Kasumi-1 (cell line): ENCODE data around the gene DHRS4.
A peak's percentile ranks its signal among the peaks of the same experiment; 100 is the strongest.
"Not testable (repeated sequence)": the region's sequence is repeated elsewhere in the genome, so short reads cannot be mapped to it uniquely, and the experiment has no call there.

ENCODE experiments used
- DNase-seq, 2 experiments: peaks; one replicate each; lab custom pipeline; 2025; lab: John Stamatoyannopoulos, UW

The DHRS4 gene

GRCh38 chr14:23984891-23985602 lies 31.5 kb downstream of the DHRS4 start:
- no peak for DNase-seq

GRCh38 chr14:23988223-23988606 lies 34.6 kb downstream of the DHRS4 start:
- not testable (repeated sequence) for DNase-seq

GRCh38 chr14:23988607-23989363 lies 35.2 kb downstream of the DHRS4 start, which contains the start of gene DHRS4L2:
Gene DHRS4L2, plus strand, starts transcription at chr14:23988929. Its CDS starts 19 bp downstream, at chr14:23988948.
- peak; percentile 79 to 86 for DNase-seq

GRCh38 chr14:23989734-23990445 lies 36.3 kb downstream of the DHRS4 start:
- not testable (repeated sequence) for DNase-seq

GRCh38 chr14:23990961-23991360 lies 37.4 kb downstream of the DHRS4 start:
- DNase-seq = not testable (repeated sequence)

- DNase-seq = not testable (repeated sequence)
These were observed 39.5 kb downstream of the DHRS4 start for GRCh38 chr14:23993042-23993441.

GRCh38 chr14:23996009-23996408 lies 42.4 kb downstream of the DHRS4 start:
- DNase-seq = not testable (repeated sequence)

GRCh38 chr14:23996825-23997224 lies 43.3 kb downstream of the DHRS4 start:
- not testable (repeated sequence) for DNase-seq

- not testable (repeated sequence) for DNase-seq
These were observed 46.1 kb downstream of the DHRS4 start for GRCh38 chr14:23999640-24000039.

GRCh38 chr14:24001078-24001477 lies 47.5 kb downstream of the DHRS4 start:
- DNase-seq = not testable (repeated sequence)

- peak; percentile 25 to 51 for DNase-seq
These were observed 48.1 kb downstream of the DHRS4 start for GRCh38 chr14:24001679-24002078.

GRCh38 chr14:24006471-24006816 lies 52.9 kb downstream of the DHRS4 start:
- not testable (repeated sequence) for DNase-seq

- not testable (repeated sequence) for DNase-seq
These were observed 53.5 kb downstream of the DHRS4 start for GRCh38 chr14:24006817-24007652.

- DNase-seq = no peak
These were observed 57.5 kb downstream of the DHRS4 start for GRCh38 chr14:24011051-24011450.

GRCh38 chr14:24012726-24013273 lies 59.2 kb downstream of the DHRS4 start:
- not testable (repeated sequence) for DNase-seq

GRCh38 chr14:24013654-24014514 lies 60.3 kb downstream of the DHRS4 start:
- DNase-seq = peak; percentile 78 to 79

- not testable (repeated sequence) for DNase-seq
These were observed 62.2 kb downstream of the DHRS4 start for GRCh38 chr14:24015745-24016144.
